Raji (cell line): ENCODE results near the gene PLCZ1.

Experiments
- POLR2A ChIP-seq: IDR thresholded peaks from 2 replicates; pipeline ENCODE4 v1.6.1; 2011; ENCODE audit warnings: low read depth, low read length, control low read depth; ENCODE audit not compliant: insufficient read depth

The PLCZ1 gene

GRCh38 chr12:18718462-18718861 lies 19.4 kb downstream of the PLCZ1 start:
- TF ChIP-seq POLR2A: no peak

- TF ChIP-seq POLR2A: no peak
Observed at GRCh38 chr12:18716236-18716635, 21.6 kb downstream of the PLCZ1 start.

- no peak for TF ChIP-seq POLR2A
Observed at GRCh38 chr12:18706798-18707197, 31.0 kb downstream of the PLCZ1 start.

- TF ChIP-seq POLR2A: no peak
Observed at GRCh38 chr12:18703911-18704310, 33.9 kb downstream of the PLCZ1 start.

GRCh38 chr12:18703321-18703720 lies 34.5 kb downstream of the PLCZ1 start:
- TF ChIP-seq POLR2A: no peak

- no peak for TF ChIP-seq POLR2A
Observed at GRCh38 chr12:18700271-18700670, 37.5 kb downstream of the PLCZ1 start.

- TF ChIP-seq POLR2A: no peak
Observed at GRCh38 chr12:18696971-18697602, 40.7 kb downstream of the PLCZ1 start.

GRCh38 chr12:18690653-18691052 lies 47.2 kb downstream of the PLCZ1 start:
- TF ChIP-seq POLR2A: no peak

GRCh38 chr12:18689771-18690170 lies 48.0 kb downstream of the PLCZ1 start:
- no peak for TF ChIP-seq POLR2A

GRCh38 chr12:18684430-18684829 lies 53.4 kb downstream of the PLCZ1 start:
- TF ChIP-seq POLR2A: no peak

GRCh38 chr12:18683327-18684013 lies 54.3 kb downstream of the PLCZ1 start:
- TF ChIP-seq POLR2A: no peak

GRCh38 chr12:18681818-18682217 lies 56.0 kb downstream of the PLCZ1 start:
- no peak for TF ChIP-seq POLR2A

- no peak for TF ChIP-seq POLR2A
Observed at GRCh38 chr12:18676996-18677588, 60.7 kb downstream of the PLCZ1 start.

- no peak for TF ChIP-seq POLR2A
Observed at GRCh38 chr12:18676141-18676540, 61.7 kb downstream of the PLCZ1 start.

GRCh38 chr12:18658829-18659228 lies 79.0 kb downstream of the PLCZ1 start:
- TF ChIP-seq POLR2A: no peak

GRCh38 chr12:18658179-18658578 lies 79.6 kb downstream of the PLCZ1 start:
- TF ChIP-seq POLR2A: no peak
